Measurements from ENCODE around the gene APOL1. TPM values are rescaled to one million over a fixed set of nuclear protein-coding genes. Genes with fewer than 3 reads are reported as not detected.

APOL1 gene
- total and polyA plus RNA-seq, 9 donors = 11.4 to 75.9 (median 34.4) TPM

GRCh38 chr22:36294801-36295200 lies 41.9 kb downstream of the APOL1 start:
- 88 to 91% (median 89%) methylated on average over 11 of the region's 11 CpGs for WGBS, 3 donors
- intact Hi-C loops (cut with DNase I) = no loop called here
- peak in 1 of 5 donors; percentile 19 for DNase-seq
- TF ChIP-seq EP300 (IDR thresholded peaks at IDR 0.05) (no peak), CTCF (IDR thresholded peaks at IDR 0.05) (no peak), POLR2A (IDR thresholded peaks at IDR 0.05) (no peak)
- H3K4me3 ChIP-seq = no peak overlapping the region
- no peak overlapping the region for H3K27ac ChIP-seq
- no peaks in the 10 kb centered on the region for H3K27me3 ChIP-seq
- no peaks in the 10 kb centered on the region for H3K4me1 ChIP-seq (ENCODE audit: insufficient read depth)
- no peaks in the 10 kb centered on the region for H3K9me3 ChIP-seq
- H3K36me3 ChIP-seq = peaks cover 4% of the 10 kb centered on the region

- Histone ChIP-seq H3K9me3 (no peaks in the 10 kb centered on the region), H3K36me3 (peaks cover 4% of the 10 kb centered on the region), H3K27ac (no peak overlapping the region), H3K4me3 (no peak overlapping the region), H3K27me3 (no peaks in the 10 kb centered on the region), H3K4me1 (ENCODE audit: insufficient read depth) (no peaks in the 10 kb centered on the region)
- intact Hi-C loops (cut with DNase I) = no loop called here
- peak in 2 of 5 donors; percentile 11 to 25 for DNase-seq
- TF ChIP-seq POLR2A (IDR thresholded peaks at IDR 0.05) (no peak), EP300 (IDR thresholded peaks at IDR 0.05) (no peak), CTCF (IDR thresholded peaks at IDR 0.05) (no peak)
- WGBS, 3 donors = 87 to 91% (median 90%) methylated on average over 7 of the region's 7 CpGs
These were observed 42.3 kb downstream of the APOL1 start for GRCh38 chr22:36295247-36295646.

- TF ChIP-seq CTCF (IDR thresholded peaks at IDR 0.05) = no peak
- no peak for TF ChIP-seq EP300 (IDR thresholded peaks at IDR 0.05)
- no peak for TF ChIP-seq POLR2A (IDR thresholded peaks at IDR 0.05)
- peaks cover 4% of the 10 kb centered on the region for H3K36me3 ChIP-seq
- 89 to 92% (median 90%) methylated on average over 15 of the region's 15 CpGs for WGBS, 3 donors
- intact Hi-C loops (cut with DNase I) = loop anchor here in 1 of 4 donors (2.0 kb wide), 1 partner anchor 38 kb away; no protein-coding TSS in a partner anchor
- no peak overlapping the region for H3K4me3 ChIP-seq
- peak in 1 of 5 donors; percentile 17 for DNase-seq
- no peaks in the 10 kb centered on the region for H3K4me1 ChIP-seq (ENCODE audit: insufficient read depth)
- H3K27ac ChIP-seq = no peak overlapping the region
- H3K9me3 ChIP-seq = no peaks in the 10 kb centered on the region
- H3K27me3 ChIP-seq = no peaks in the 10 kb centered on the region
These were observed 43.8 kb downstream of the APOL1 start for GRCh38 chr22:36296690-36297089.

GRCh38 chr22:36297568-36297967 lies 44.6 kb downstream of the APOL1 start:
- Histone ChIP-seq H3K36me3 (peaks cover 4% of the 10 kb centered on the region), H3K4me3 (no peak overlapping the region), H3K27ac (no peak overlapping the region), H3K27me3 (no peaks in the 10 kb centered on the region), H3K9me3 (no peaks in the 10 kb centered on the region), H3K4me1 (ENCODE audit: insufficient read depth) (no peaks in the 10 kb centered on the region)
- 85 to 86% (median 85%) methylated on average over 19 of the region's 19 CpGs for WGBS, 3 donors
- intact Hi-C loops (cut with DNase I) = loop anchor here in 1 of 4 donors (2.0 kb wide), 1 partner anchor 37 kb away; no protein-coding TSS in a partner anchor
- TF ChIP-seq CTCF (IDR thresholded peaks at IDR 0.05) = no peak
- peak in 1 of 5 donors; percentile 12 for DNase-seq
